Cardiac muscle cell (in vitro differentiated cells and primary cell): ENCODE data around the gene LEPR. TPM values are rescaled to one million over a fixed set of nuclear protein-coding genes. Genes with fewer than 3 reads are reported as not detected.

ENCODE experiments used
- DNase-seq, 2 donors: peaks; one replicate each; pipeline versions ENCODE4 v3.0.0 to v3.0.0-alpha.2; 2010 to 2017; ENCODE audit warnings: low read depth in 1 of 2, low spot score in 1 of 2
- H3K27ac ChIP-seq: fragments of 200-600 bp; sonication (generic); 2 replicates; pipeline ENCODE4 v1.5.1; 2016
- H3K27me3 ChIP-seq: fragments of 200-600 bp; sonication (generic); 2 replicates; pipeline ENCODE4 v1.6.0; 2016; ENCODE audit warnings: control low read depth
- H3K36me3 ChIP-seq: fragments of 200-600 bp; sonication (generic); 2 replicates; pipeline ENCODE4 v1.5.1; 2016; ENCODE audit warnings: control low read depth
- H3K4me1 ChIP-seq: fragments of 200-600 bp; sonication (generic); 2 replicates; pipeline ENCODE4 v1.8.1; 2017; ENCODE audit warnings: low read depth, mild to moderate bottlenecking, mixed run types
- H3K4me3 ChIP-seq: fragments of 200-600 bp; sonication (generic); 2 replicates; pipeline ENCODE4 v1.5.1; 2016; ENCODE audit warnings: mild to moderate bottlenecking
- H3K9me3 ChIP-seq: fragments of 200-600 bp; sonication (generic); 2 replicates; pipeline ENCODE4 v1.5.1; 2017; ENCODE audit warnings: low read depth, mild to moderate bottlenecking, control low read depth
- polyA plus RNA-seq: library from polyadenylated mRNA; unstranded; fragments of >200 nt; fragmentation: Nextera tagmentation; extraction: Ambion mirVana; gene quantifications from 2 replicates; pipeline ENCODE4 v1.2.1, GENCODE V29; 2016
- total RNA-seq: library from RNA; depleted of rRNA; stranded (reverse); fragments of >200 nt; gene quantifications from 2 replicates; pipeline ENCODE4 v1.2.3, GENCODE V29; 2016
- TF ChIP-seq, protein P1 (sequence below): IDR thresholded peaks from 2 replicates; pipeline ENCODE4 v1.5.1; 2012; ENCODE audit warnings: low read depth, mild to moderate bottlenecking, low read length

LEPR gene
- total and polyA plus RNA-seq, 2 experiments from 2014 or later: 5.5 to 10.2 TPM

GRCh38 chr1:65393928-65394327 is 26.5 kb upstream of the LEPR start:
- DNase-seq: no peak
- Histone ChIP-seq H3K36me3 (peaks cover 76% of the 10 kb centered on the region), H3K9me3 (no peaks in the 10 kb centered on the region), H3K4me3 (no peak overlapping the region), H3K27me3 (no peaks in the 10 kb centered on the region), H3K4me1 (no peaks in the 10 kb centered on the region), H3K27ac (no peak overlapping the region)
- TF ChIP-seq, protein P1, sequence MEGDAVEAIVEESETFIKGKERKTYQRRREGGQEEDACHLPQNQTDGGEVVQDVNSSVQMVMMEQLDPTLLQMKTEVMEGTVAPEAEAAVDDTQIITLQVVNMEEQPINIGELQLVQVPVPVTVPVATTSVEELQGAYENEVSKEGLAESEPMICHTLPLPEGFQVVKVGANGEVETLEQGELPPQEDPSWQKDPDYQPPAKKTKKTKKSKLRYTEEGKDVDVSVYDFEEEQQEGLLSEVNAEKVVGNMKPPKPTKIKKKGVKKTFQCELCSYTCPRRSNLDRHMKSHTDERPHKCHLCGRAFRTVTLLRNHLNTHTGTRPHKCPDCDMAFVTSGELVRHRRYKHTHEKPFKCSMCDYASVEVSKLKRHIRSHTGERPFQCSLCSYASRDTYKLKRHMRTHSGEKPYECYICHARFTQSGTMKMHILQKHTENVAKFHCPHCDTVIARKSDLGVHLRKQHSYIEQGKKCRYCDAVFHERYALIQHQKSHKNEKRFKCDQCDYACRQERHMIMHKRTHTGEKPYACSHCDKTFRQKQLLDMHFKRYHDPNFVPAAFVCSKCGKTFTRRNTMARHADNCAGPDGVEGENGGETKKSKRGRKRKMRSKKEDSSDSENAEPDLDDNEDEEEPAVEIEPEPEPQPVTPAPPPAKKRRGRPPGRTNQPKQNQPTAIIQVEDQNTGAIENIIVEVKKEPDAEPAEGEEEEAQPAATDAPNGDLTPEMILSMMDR: no peak

DNA sequence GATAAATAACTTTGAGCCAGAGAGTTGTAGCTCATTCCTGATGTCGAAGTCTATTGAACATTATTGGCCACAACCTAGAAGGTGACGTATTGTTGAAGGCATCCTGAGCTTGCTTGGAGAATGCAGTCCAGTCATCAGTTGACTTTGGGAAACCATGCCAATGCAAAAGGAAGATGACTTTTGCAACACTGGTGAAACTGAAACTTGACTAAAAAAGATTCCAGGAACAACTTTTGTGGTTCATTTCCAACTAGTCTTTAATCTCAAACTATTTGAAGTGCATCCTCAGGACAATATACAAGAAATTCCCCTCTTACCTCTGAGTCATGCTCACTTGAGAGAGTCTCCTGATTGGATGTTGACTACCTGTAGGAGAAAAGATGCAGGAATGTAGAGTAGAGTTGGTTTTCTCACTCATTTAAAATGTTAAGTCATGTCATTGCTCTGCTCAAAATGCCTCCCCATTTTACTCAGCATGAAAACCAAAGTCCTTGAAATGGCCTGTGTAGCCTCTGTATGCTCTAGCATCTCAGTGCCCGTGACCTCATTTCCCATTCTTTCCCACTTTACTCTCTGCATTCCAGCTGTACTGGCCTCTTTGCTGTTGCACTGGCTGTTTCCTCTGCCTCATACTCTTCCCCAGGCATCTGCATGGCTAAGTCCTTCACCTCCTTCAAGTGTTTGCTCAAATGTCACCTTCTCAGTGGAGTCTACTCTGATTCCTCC is 24.4 kb upstream of the LEPR start:
- Histone ChIP-seq H3K27ac (no peak overlapping the region), H3K4me1 (no peaks in the 10 kb centered on the region), H3K36me3 (peaks cover 64% of the 10 kb centered on the region), H3K4me3 (no peak overlapping the region), H3K27me3 (no peaks in the 10 kb centered on the region), H3K9me3 (no peaks in the 10 kb centered on the region)
- TF ChIP-seq, protein P1: no peak
- DNase-seq: peak in 1 of 2 donors; percentile 7

DNA sequence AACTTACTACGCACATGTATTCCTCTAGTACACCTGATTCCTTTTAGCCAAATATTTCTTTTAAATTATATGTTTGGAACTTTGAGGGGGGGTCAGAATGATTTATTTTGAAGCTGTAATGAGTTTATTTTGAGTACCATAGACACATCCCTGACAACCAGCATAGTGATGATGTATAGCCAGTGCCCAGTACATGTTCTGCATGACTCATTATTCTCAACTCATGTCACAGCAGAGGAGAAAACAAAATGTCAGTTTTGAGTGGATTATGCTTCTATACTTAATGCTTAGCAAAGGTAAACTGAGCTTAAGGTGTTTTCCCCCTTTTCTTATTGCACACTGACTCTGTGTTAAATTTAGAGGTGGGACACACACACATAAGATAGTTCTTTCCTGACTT is 22.4 kb upstream of the LEPR start:
- TF ChIP-seq, protein P1: no peak
- Histone ChIP-seq H3K4me1 (no peaks in the 10 kb centered on the region), H3K27ac (peak overlapping the region; percentile 0), H3K36me3 (peaks cover 59% of the 10 kb centered on the region), H3K27me3 (no peaks in the 10 kb centered on the region), H3K4me3 (no peak overlapping the region), H3K9me3 (no peaks in the 10 kb centered on the region)
- DNase-seq: no peak

DNA sequence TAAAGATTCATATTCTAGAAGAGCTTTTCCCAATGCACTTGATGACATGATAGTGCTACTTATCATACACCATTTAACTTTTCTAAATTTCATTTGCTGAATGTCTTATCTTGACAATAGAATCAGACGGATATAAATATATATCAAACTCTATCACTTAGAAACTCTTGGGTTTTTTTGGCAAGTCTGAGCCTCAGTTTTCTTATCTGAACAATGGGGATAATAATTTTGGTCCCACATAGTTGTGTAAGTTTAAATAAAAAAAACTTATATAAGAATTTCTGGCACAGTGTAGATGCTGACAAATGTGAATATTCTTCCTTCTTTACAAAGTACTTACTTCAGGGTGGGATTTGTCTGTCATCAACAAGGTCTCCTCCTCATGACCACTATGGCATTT is 21.5 kb upstream of the LEPR start:
- Histone ChIP-seq H3K4me1 (no peaks in the 10 kb centered on the region), H3K9me3 (no peaks in the 10 kb centered on the region), H3K36me3 (peaks cover 59% of the 10 kb centered on the region), H3K27ac (no peak overlapping the region), H3K27me3 (no peaks in the 10 kb centered on the region), H3K4me3 (no peak overlapping the region)
- TF ChIP-seq, protein P1: no peak
- no peak for DNase-seq

GRCh38 chr1:65401612-65402011 is 18.9 kb upstream of the LEPR start:
- no peak overlapping the region for H3K27ac ChIP-seq
- H3K36me3 ChIP-seq: peaks cover 56% of the 10 kb centered on the region
- TF ChIP-seq, protein P1: no peak
- H3K4me3 ChIP-seq: no peak overlapping the region
- no peaks in the 10 kb centered on the region for H3K9me3 ChIP-seq
- H3K27me3 ChIP-seq: no peaks in the 10 kb centered on the region
- H3K4me1 ChIP-seq: no peaks in the 10 kb centered on the region
- no peak for DNase-seq
